NT2/D1 (cell line): ENCODE data around the gene ADTRP.

Experiments used
- DNase-seq: peaks from one replicate; pipeline ENCODE4 v3.0.0-alpha.2; 2011; ENCODE audit warnings: low read depth, low spot score
- H3K27me3 ChIP-seq: 2 replicates; pipeline ENCODE4 v1.6.0; 2011; ENCODE audit warnings: mild to moderate bottlenecking; ENCODE audit not compliant: insufficient read length, insufficient read depth
- H3K36me3 ChIP-seq: 2 replicates; pipeline ENCODE4 v1.6.1; 2011; ENCODE audit warnings: mild to moderate bottlenecking, low read length, mixed read lengths; ENCODE audit not compliant: insufficient read depth, insufficient read length
- H3K4me1 ChIP-seq: 2 replicates; pipeline ENCODE4 v1.5.1; 2011; ENCODE audit not compliant: insufficient read depth, insufficient read length
- H3K4me3 ChIP-seq: 2 replicates; pipeline ENCODE4 v1.5.1; 2011; ENCODE audit warnings: low read depth; ENCODE audit not compliant: insufficient read length
- H3K9ac ChIP-seq: 2 replicates; pipeline ENCODE4 v1.6.0; 2011; ENCODE audit warnings: low read depth; ENCODE audit not compliant: insufficient read length
- H3K9me3 ChIP-seq: 2 replicates; pipeline ENCODE4 v1.5.1; 2011; ENCODE audit warnings: mild to moderate bottlenecking, low read length; ENCODE audit not compliant: insufficient read depth
- SUZ12 ChIP-seq: IDR thresholded peaks from 2 replicates; pipeline ENCODE4 v1.6.1; 2011; ENCODE audit not compliant: insufficient read length, insufficient read depth; ENCODE audit errors: extremely low read depth
- YY1 ChIP-seq: IDR thresholded peaks from 2 replicates; pipeline ENCODE4 v1.6.1; 2011; ENCODE audit not compliant: insufficient read length, insufficient read depth
- ZNF274 ChIP-seq: IDR thresholded peaks from 2 replicates; pipeline ENCODE4 v1.6.1; 2011; ENCODE audit warnings: mild to moderate bottlenecking, low read depth, low read length

Gene ADTRP

DNA sequence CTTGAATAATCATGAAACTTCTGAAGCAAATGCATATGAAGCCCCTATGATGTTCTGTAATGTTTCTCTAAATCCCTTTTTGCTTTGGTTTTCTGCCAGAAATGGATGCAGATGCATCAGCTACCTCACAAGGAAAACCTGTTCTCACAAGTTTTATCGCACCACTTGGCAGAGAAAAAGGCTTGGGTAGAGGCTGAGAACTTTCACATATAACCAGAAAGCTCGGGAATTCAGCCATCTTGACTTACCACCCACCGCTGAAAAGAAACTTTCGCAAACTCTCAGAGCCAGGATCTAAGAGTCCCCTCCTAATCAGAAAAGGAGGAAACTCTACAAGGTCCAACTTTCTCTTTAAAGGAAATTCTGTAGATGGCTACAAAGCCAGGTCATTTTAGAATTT, 36.2 kb upstream of the ADTRP start:
- H3K4me1 ChIP-seq: no peaks in the 10 kb centered on the region
- no peaks in the 10 kb centered on the region for H3K36me3 ChIP-seq
- no peaks in the 10 kb centered on the region; the same call in 1 of the 2 replicates for H3K9me3 ChIP-seq
- H3K27me3 ChIP-seq: no peaks in the 10 kb centered on the region
- no peak for DNase-seq
- no peak overlapping the region for H3K4me3 ChIP-seq
- no peak overlapping the region for H3K9ac ChIP-seq
- no peak for TF ChIP-seq YY1

DNA sequence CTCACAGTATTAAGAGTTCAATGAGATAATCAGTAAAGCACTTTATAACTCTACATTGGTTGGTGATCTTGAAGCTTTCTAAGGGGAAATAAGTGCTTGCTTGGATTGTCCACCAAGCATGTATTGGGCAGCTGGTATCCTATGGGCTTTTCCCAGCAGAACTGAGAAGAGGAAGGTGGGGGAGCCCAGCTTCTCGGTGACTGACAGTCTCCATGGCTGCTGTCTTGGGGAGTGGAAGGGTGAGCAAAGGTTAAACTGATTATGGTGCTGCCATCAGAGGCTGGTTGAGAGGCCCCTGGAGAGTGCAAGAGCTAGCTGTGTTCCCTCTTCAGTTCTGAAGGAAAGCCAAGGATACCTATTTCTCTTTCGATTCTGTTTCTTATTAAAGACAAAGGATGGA, 35.5 kb upstream of the ADTRP start:
- Histone ChIP-seq H3K9ac (no peak overlapping the region), H3K27me3 (no peaks in the 10 kb centered on the region), H3K4me1 (no peaks in the 10 kb centered on the region), H3K36me3 (no peaks in the 10 kb centered on the region), H3K9me3 (no peaks in the 10 kb centered on the region), H3K4me3 (no peak overlapping the region)
- no peak for TF ChIP-seq SUZ12
- no peak for TF ChIP-seq YY1
- TF ChIP-seq ZNF274: no peak
- no peak for DNase-seq

DNA sequence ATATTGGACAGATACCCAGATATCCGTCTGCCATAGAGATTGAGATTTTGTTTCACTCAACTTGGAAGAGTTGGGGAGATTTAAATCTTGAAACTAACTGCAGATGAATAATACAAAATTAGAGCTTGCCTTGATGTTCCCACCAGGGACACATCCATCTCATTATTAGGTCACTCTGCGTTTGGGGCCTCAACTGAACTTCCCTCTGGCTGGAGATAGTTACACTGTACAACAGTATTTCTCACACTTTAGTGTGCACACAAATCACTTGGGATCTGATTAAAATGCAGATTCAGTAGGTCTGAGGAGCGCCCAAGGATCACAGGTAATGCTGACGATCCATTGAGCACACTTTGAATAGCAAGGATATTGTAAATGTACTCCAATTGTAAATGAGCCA, 35.0 kb upstream of the ADTRP start:
- H3K9me3 ChIP-seq: no peaks in the 10 kb centered on the region
- H3K4me1 ChIP-seq: no peaks in the 10 kb centered on the region
- H3K27me3 ChIP-seq: no peaks in the 10 kb centered on the region
- no peak overlapping the region for H3K4me3 ChIP-seq
- H3K36me3 ChIP-seq: no peaks in the 10 kb centered on the region
- TF ChIP-seq ZNF274 (no peak), YY1 (no peak), SUZ12 (no peak)
- H3K9ac ChIP-seq: no peak overlapping the region
- DNase-seq: no peak

DNA sequence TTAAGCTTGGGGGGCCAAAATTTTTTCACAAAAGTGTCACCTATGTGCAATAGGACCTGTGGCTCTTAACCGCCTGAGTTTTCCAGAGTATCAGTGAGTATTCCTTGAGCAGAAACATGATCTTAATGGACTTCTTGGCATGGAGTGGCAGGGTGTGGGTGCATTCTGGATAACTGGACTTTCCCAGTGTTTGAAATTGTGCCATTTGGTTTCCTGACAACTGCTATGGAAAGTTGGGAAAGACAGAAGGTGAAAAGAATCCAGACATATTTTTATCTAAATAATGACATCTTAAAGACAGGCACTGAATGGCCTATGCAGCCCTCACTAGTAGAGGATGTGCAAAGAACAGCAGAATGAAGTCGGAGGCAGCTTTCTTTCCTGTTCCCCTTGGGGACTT, 34.3 kb upstream of the ADTRP start:
- no peaks in the 10 kb centered on the region for H3K9me3 ChIP-seq
- H3K27me3 ChIP-seq: no peaks in the 10 kb centered on the region
- no peak for TF ChIP-seq SUZ12
- no peak for TF ChIP-seq YY1
- TF ChIP-seq ZNF274: no peak
- H3K4me3 ChIP-seq: no peak overlapping the region
- no peaks in the 10 kb centered on the region for H3K36me3 ChIP-seq
- no peak for DNase-seq
- no peaks in the 10 kb centered on the region for H3K4me1 ChIP-seq
- H3K9ac ChIP-seq: no peak overlapping the region

DNA sequence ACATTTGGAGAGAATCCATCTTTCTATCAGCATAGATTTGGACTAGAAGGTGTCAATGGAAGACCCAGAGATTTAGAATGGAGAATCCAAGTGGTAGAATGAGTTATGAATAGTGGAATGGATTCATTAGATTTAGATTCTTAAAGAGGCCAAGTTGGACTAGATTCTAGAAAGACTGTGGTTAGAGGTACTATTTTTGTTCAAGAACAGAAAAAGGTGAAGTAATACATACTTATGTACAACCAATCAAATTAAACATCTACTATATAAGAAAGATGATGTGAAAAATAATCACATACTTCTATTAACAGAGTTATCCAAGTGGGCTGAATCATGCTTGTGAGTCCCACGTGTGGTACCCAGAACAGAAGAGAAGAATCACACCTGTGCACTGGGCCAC, 33.8 kb upstream of the ADTRP start:
- Histone ChIP-seq H3K27me3 (no peaks in the 10 kb centered on the region), H3K4me3 (no peak overlapping the region), H3K4me1 (no peaks in the 10 kb centered on the region), H3K9ac (no peak overlapping the region), H3K9me3 (no peaks in the 10 kb centered on the region), H3K36me3 (no peaks in the 10 kb centered on the region)
- no peak for DNase-seq
- TF ChIP-seq ZNF274: no peak
- no peak for TF ChIP-seq YY1
- TF ChIP-seq SUZ12: no peak

DNA sequence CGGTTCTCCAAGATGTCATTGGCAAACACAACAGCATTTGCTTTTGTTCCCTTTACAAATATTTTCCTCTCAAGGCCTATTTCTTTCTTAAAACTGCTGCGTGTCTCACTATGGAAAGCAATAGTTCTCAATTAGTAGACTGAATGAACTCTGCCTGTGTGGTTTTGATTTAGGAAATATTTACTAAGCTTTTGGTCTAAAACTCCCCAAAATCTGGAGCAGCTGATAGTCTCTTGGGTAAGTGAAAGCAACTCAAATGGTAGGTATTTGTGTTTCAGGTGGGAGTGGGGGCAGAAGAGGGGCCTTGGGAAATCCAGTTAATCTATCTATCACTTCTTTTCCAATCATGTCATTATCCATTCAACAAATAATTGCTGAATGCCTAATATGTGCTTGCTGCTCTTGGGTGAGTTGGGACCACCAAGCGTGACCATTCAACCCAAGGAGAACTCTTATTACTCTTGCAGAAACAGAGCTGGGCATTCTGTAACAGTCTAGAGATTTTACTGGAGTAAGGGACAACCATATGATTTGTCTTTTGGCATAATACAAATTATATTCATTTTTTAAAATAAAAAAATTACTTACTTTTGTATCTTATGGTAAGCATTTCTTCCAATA, 33.2 kb upstream of the ADTRP start:
- Histone ChIP-seq H3K4me1 (no peaks in the 10 kb centered on the region), H3K9me3 (no peaks in the 10 kb centered on the region), H3K9ac (no peak overlapping the region), H3K36me3 (no peaks in the 10 kb centered on the region), H3K27me3 (no peaks in the 10 kb centered on the region), H3K4me3 (no peak overlapping the region)
- DNase-seq: no peak
- TF ChIP-seq YY1: no peak
- no peak for TF ChIP-seq ZNF274
- no peak for TF ChIP-seq SUZ12

DNA sequence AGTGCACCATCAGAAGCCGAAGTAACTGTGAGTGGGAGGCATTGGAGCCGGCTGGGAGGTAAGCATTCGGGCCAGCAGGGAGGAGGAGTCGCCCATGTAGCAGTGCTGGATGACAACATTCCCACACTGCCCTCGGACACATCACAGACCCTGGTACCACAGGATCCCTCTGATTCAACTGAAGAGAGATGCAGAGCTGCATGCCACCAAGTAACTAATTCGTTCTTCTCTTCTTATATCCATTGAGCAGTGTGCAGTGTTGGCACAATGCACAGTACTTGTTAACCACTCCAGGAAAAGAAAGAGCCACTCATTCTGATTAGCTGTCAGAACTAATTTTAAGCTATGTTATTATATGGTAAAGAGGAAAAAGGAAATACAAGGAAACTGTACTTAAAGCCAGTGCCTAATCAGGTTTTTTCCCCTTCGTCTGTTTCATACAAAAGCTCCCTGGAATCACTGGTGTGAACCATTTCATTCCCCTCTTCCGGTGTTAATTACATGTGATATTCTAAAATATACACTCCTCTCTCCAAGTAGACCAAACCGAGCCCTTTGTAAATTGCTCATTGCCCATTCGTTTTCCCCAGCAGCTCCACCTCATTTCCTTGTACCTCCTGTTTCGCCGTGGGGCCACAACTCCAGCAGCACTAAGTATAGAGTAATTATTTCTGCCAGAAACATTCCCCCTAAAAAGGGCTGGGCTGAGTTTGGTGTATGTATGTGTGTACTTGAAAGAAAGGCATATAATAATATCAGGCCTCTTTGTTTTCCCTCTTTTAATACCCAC, 32.4 kb upstream of the ADTRP start:
- TF ChIP-seq SUZ12 (no peak), YY1 (no peak), ZNF274 (no peak)
- H3K4me1 ChIP-seq: no peaks in the 10 kb centered on the region
- DNase-seq: no peak
- H3K9ac ChIP-seq: no peak overlapping the region
- no peaks in the 10 kb centered on the region for H3K9me3 ChIP-seq
- H3K4me3 ChIP-seq: no peak overlapping the region
- H3K27me3 ChIP-seq: no peaks in the 10 kb centered on the region
- H3K36me3 ChIP-seq: no peaks in the 10 kb centered on the region
